Sigmoid colon (tissue), 4 donors: ENCODE measurements around the gene ZSCAN21.

Source experiments
- EP300 ChIP-seq, 4 donors: sonication (generic); formaldehyde crosslinking; IDR thresholded peaks; one replicate each; pipeline ENCODE4 v1.6.1; 2017; ENCODE audit warnings: antibody characterized with exemption in 4 of 4
- POLR2A ChIP-seq, 2 donors: fragments of 450-650 bp; IDR thresholded peaks; one replicate each; pipeline ENCODE4 v1.6.1; 2016; ENCODE audit warnings: antibody characterized with exemption in 2 of 2, mild to moderate bottlenecking in 2 of 2, moderate library complexity in 2 of 2
- POLR2AphosphoS5 ChIP-seq, 4 donors: sonication (generic); formaldehyde crosslinking; IDR thresholded peaks; one replicate each; pipeline ENCODE4 v1.6.1; 2017; ENCODE audit warnings: antibody characterized with exemption in 4 of 4
- TF ChIP-seq, protein P1 (sequence below), 4 experiments: fragments of 450-650 bp in 3 of 4; fragments of 200-600 bp in 1 of 4; IDR thresholded peaks; one replicate each; pipeline ENCODE4 v1.5.1; 2016 to 2019; ENCODE audit warnings: antibody characterized with exemption in 4 of 4, mild to moderate bottlenecking in 3 of 4, moderate library complexity in 2 of 4

DNA sequence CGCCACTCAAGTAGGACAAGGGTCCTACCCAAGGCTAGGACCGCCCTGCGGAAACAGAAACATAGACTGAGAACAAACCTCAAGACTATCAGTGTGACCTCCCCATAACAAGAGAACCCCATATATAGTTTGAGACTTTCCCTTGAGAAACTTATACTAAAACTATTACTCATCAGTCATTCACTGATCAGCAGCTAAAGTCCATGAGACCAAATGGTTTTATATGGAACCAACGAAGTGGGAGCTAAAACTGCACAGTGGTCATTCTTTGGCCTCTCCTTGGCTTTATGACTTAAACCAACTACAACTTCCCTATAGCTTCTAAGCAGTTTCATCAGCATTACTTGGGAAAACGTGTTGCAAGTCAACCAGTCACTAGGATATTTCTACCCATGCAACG lies 13.7 kb upstream of the ZSCAN21 start:
- TF ChIP-seq, protein P1, sequence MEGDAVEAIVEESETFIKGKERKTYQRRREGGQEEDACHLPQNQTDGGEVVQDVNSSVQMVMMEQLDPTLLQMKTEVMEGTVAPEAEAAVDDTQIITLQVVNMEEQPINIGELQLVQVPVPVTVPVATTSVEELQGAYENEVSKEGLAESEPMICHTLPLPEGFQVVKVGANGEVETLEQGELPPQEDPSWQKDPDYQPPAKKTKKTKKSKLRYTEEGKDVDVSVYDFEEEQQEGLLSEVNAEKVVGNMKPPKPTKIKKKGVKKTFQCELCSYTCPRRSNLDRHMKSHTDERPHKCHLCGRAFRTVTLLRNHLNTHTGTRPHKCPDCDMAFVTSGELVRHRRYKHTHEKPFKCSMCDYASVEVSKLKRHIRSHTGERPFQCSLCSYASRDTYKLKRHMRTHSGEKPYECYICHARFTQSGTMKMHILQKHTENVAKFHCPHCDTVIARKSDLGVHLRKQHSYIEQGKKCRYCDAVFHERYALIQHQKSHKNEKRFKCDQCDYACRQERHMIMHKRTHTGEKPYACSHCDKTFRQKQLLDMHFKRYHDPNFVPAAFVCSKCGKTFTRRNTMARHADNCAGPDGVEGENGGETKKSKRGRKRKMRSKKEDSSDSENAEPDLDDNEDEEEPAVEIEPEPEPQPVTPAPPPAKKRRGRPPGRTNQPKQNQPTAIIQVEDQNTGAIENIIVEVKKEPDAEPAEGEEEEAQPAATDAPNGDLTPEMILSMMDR (IDR thresholded peaks at IDR 0.05): no peak
- TF ChIP-seq POLR2A (IDR thresholded peaks at IDR 0.05) (no peak), EP300 (IDR thresholded peaks at IDR 0.05) (no peak), POLR2AphosphoS5 (IDR thresholded peaks at IDR 0.05) (no peak)
